SJCRH30 (cell line): ENCODE data around the gene WDSUB1. TPM values are rescaled to one million over a fixed set of nuclear protein-coding genes. Genes with fewer than 3 reads are reported as not detected.

Experiments used
- DNase-seq, 2 experiments: peaks; one replicate each; pipeline ENCODE4 v3.0.0-alpha.2; 2015 to 2020
- H3K27ac ChIP-seq: fragments of 250-450 bp; sonication (Bioruptor Pico); 2 replicates; pipeline ENCODE4 v1.5.1; 2020; ENCODE audit warnings: mild to moderate bottlenecking, moderate library complexity
- H3K27me3 ChIP-seq: fragments of 250-450 bp; sonication (Bioruptor Pico); 2 replicates; pipeline ENCODE4 v1.5.1; 2020; ENCODE audit warnings: mild to moderate bottlenecking, moderate library complexity
- H3K36me3 ChIP-seq: fragments of 250-450 bp; sonication (Bioruptor Pico); 2 replicates; pipeline ENCODE4 v1.5.1; 2020; ENCODE audit warnings: mild to moderate bottlenecking, moderate library complexity
- H3K4me1 ChIP-seq: fragments of 250-450 bp; sonication (Bioruptor Pico); 2 replicates; pipeline ENCODE4 v1.5.1; 2020; ENCODE audit warnings: mild to moderate bottlenecking, moderate library complexity
- H3K4me3 ChIP-seq: fragments of 250-450 bp; sonication (Bioruptor Pico); 2 replicates; pipeline ENCODE4 v1.5.1; 2020; ENCODE audit warnings: mild to moderate bottlenecking, moderate library complexity
- H3K9me3 ChIP-seq: fragments of 250-450 bp; sonication (Bioruptor Pico); replicated peaks from 2 replicates; pipeline ENCODE4 v1.5.1; 2020; ENCODE audit warnings: mild to moderate bottlenecking, moderate library complexity
- total RNA-seq: library from RNA; depleted of rRNA; stranded (reverse); fragments of >200 nt; shearing (Covaris generic); gene quantifications from 2 replicates; pipeline ENCODE4 v1.2.3, GENCODE V29; 2014

Gene WDSUB1
- total RNA-seq, 1 experiment from 2014 or later: 8.6 TPM

- peaks cover 8% of the 10 kb centered on the region for H3K36me3 ChIP-seq
- DNase-seq: no peak
These were observed 40.0 kb downstream of the WDSUB1 start for GRCh38 chr2:159246325-159246988.

DNA sequence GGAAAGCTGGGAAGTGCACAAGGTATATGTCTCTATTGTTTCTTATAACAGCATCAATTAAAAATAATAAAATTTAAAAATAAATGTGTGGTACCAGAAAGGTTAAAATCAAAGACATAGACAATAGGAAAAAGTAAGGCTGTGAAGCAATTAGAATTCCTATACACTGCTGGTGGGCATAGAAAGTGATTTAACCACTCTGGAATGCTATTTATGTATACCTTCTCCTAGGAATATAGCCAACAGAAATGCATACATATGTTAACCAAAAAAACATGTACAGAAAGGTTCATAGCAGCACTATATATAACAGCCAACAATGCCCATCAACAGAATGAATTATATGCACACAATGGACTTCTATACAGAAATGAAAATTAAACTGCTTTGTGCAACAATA, 43.0 kb downstream of the WDSUB1 start:
- DNase-seq: no peak
- no peaks in the 10 kb centered on the region for H3K27me3 ChIP-seq

More at GRCh38 chr2:159246325-159246988, 40.0 kb downstream of the WDSUB1 start:
- H3K4me1 ChIP-seq: peaks cover 7% of the 10 kb centered on the region; the same call in 1 of the 2 replicates
- H3K9me3 ChIP-seq: peaks cover 3% of the 10 kb centered on the region; the same call in 1 of the 2 replicates
- H3K4me3 ChIP-seq: no peak overlapping the region
- no peaks in the 10 kb centered on the region for H3K27me3 ChIP-seq
- no peak overlapping the region for H3K27ac ChIP-seq

GRCh38 chr2:159234868-159235267, 51.6 kb downstream of the WDSUB1 start:
- DNase-seq: no peak
- no peak overlapping the region for H3K27ac ChIP-seq
- H3K4me1 ChIP-seq: no peaks in the 10 kb centered on the region
- no peaks in the 10 kb centered on the region for H3K27me3 ChIP-seq
- H3K36me3 ChIP-seq: peaks cover 7% of the 10 kb centered on the region
- no peak overlapping the region for H3K4me3 ChIP-seq
- no peaks in the 10 kb centered on the region for H3K9me3 ChIP-seq

More for the DNA sequence above, 43.0 kb downstream of the WDSUB1 start:
- Histone ChIP-seq H3K4me3 (no peak overlapping the region), H3K4me1 (peaks cover 7% of the 10 kb centered on the region; the same call in 1 of the 2 replicates), H3K9me3 (peaks cover 3% of the 10 kb centered on the region; the same call in 1 of the 2 replicates), H3K27ac (no peak overlapping the region; the same call in 1 of the 2 replicates), H3K36me3 (peaks cover 8% of the 10 kb centered on the region)

GRCh38 chr2:159232456-159233170, 53.9 kb downstream of the WDSUB1 start:
- Histone ChIP-seq H3K27ac (no peak overlapping the region), H3K4me1 (no peaks in the 10 kb centered on the region), H3K36me3 (peaks cover 8% of the 10 kb centered on the region), H3K4me3 (no peak overlapping the region), H3K9me3 (no peaks in the 10 kb centered on the region), H3K27me3 (no peaks in the 10 kb centered on the region)
- DNase-seq: no peak

- no peaks in the 10 kb centered on the region; the same call in 1 of the 2 replicates for H3K4me1 ChIP-seq
- no peaks in the 10 kb centered on the region for H3K27me3 ChIP-seq
- no peaks in the 10 kb centered on the region for H3K9me3 ChIP-seq
- no peak for DNase-seq
- H3K36me3 ChIP-seq: peaks cover 8% of the 10 kb centered on the region
- H3K4me3 ChIP-seq: no peak overlapping the region
- no peak overlapping the region for H3K27ac ChIP-seq
These were observed 56.2 kb downstream of the WDSUB1 start for GRCh38 chr2:159230145-159230877.

DNA sequence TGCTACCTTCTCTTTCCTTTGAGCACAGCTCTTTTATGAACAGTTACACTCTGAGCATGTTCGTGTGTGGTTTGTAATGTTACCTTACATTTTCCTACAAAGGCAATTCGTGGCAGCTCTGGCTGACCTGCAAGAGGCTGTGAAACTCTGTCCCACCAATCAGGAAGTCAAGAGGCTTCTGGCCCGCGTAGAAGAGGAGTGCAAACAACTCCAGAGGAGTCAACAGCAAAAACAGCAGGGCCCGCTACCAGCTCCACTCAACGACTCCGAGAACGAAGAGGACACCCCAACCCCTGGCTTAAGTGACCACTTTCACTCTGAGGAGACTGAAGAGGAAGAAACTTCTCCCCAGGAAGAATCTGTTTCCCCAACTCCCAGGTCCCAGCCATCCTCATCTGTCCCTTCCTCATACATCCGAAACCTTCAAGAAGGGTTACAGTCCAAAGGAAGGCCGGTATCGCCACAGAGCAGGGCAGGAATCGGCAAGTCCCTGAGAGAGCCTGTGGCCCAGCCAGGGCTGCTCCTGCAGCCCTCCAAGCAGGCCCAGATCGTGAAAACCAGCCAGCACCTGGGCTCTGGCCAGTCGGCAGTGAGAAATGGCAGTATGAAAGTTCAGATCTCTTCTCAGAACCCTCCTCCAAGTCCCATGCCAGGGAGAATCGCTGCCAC, 56.9 kb downstream of the WDSUB1 start:
- no peak overlapping the region for H3K27ac ChIP-seq
- no peaks in the 10 kb centered on the region; the same call in 1 of the 2 replicates for H3K4me1 ChIP-seq
- no peak for DNase-seq
- peaks cover 8% of the 10 kb centered on the region; the same call in 1 of the 2 replicates for H3K36me3 ChIP-seq
- no peaks in the 10 kb centered on the region for H3K9me3 ChIP-seq
- no peak overlapping the region for H3K4me3 ChIP-seq
- H3K27me3 ChIP-seq: no peaks in the 10 kb centered on the region

DNA sequence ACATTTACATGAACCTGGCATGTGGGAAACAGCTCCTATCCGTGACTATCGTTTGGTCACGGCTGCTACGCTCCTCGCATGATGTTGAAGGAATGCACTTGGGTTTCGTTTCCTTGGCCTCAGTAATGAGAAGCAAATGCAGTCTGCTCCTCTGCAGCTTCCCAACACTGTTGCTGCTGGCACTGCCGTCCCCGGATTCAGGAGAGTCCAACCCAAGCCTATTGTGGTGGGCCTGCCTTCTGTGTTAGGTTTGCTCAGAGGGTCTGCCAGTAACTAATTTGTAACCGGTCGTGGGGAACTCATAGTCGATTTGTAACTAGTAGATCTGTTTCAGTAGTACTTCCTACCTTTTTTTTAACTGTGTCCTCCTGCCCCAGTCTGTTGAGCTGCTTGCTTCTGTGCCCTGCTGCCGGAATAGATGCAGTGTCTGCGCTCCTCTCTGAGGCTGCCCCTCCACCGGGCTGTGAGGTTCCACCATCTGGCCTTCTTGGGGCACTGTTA, 58.4 kb downstream of the WDSUB1 start:
- no peaks in the 10 kb centered on the region for H3K9me3 ChIP-seq
- no peak for DNase-seq
- H3K36me3 ChIP-seq: peaks cover 8% of the 10 kb centered on the region; the same call in 1 of the 2 replicates
- H3K27ac ChIP-seq: no peak overlapping the region
- H3K4me3 ChIP-seq: no peak overlapping the region
- no peaks in the 10 kb centered on the region for H3K27me3 ChIP-seq
- H3K4me1 ChIP-seq: no peaks in the 10 kb centered on the region; the same call in 1 of the 2 replicates

- peaks cover 8% of the 10 kb centered on the region; the same call in 1 of the 2 replicates for H3K36me3 ChIP-seq
- H3K27ac ChIP-seq: no peak overlapping the region
- no peak for DNase-seq
- no peaks in the 10 kb centered on the region for H3K27me3 ChIP-seq
- no peak overlapping the region for H3K4me3 ChIP-seq
- no peaks in the 10 kb centered on the region; the same call in 1 of the 2 replicates for H3K4me1 ChIP-seq
- H3K9me3 ChIP-seq: no peaks in the 10 kb centered on the region
These were observed 59.0 kb downstream of the WDSUB1 start for GRCh38 chr2:159227467-159227866.

GRCh38 chr2:159226608-159227385, 59.7 kb downstream of the WDSUB1 start:
- Histone ChIP-seq H3K36me3 (peaks cover 8% of the 10 kb centered on the region; the same call in 1 of the 2 replicates), H3K27me3 (no peaks in the 10 kb centered on the region), H3K4me3 (no peak overlapping the region), H3K9me3 (no peaks in the 10 kb centered on the region), H3K4me1 (no peaks in the 10 kb centered on the region; the same call in 1 of the 2 replicates), H3K27ac (no peak overlapping the region)
- DNase-seq: no peak

DNA sequence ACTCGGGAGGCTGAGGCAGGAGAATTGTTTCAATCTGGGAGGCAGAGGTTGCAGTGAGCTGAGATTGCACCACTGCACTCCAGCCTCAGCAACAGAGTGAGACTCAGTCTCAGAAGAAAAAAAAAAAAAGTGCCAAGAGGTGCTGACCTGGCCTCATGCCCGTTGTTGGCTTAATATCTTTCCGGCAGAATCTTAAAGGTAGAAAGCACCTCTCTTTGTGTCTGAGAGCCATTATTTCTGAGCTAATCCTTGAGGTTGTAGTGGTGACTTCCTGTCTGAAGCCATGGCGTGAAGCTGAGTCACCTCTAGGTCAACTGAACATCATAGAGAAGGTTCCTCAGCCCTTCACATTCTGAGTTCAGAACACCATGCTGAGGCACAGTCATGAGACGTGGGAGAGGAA, 60.4 kb downstream of the WDSUB1 start:
- peaks cover 8% of the 10 kb centered on the region; the same call in 1 of the 2 replicates for H3K36me3 ChIP-seq
- no peaks in the 10 kb centered on the region for H3K9me3 ChIP-seq
- no peaks in the 10 kb centered on the region for H3K27me3 ChIP-seq
- no peak overlapping the region for H3K4me3 ChIP-seq
- H3K4me1 ChIP-seq: no peaks in the 10 kb centered on the region; the same call in 1 of the 2 replicates
- no peak for DNase-seq
- H3K27ac ChIP-seq: no peak overlapping the region

GRCh38 chr2:159225025-159226016, 61.2 kb downstream of the WDSUB1 start:
- Histone ChIP-seq H3K36me3 (peaks cover 5% of the 10 kb centered on the region; the same call in 1 of the 2 replicates), H3K27me3 (no peaks in the 10 kb centered on the region), H3K9me3 (no peaks in the 10 kb centered on the region), H3K4me1 (no peaks in the 10 kb centered on the region; the same call in 1 of the 2 replicates), H3K4me3 (no peak overlapping the region), H3K27ac (no peak overlapping the region)
- no peak for DNase-seq

DNA sequence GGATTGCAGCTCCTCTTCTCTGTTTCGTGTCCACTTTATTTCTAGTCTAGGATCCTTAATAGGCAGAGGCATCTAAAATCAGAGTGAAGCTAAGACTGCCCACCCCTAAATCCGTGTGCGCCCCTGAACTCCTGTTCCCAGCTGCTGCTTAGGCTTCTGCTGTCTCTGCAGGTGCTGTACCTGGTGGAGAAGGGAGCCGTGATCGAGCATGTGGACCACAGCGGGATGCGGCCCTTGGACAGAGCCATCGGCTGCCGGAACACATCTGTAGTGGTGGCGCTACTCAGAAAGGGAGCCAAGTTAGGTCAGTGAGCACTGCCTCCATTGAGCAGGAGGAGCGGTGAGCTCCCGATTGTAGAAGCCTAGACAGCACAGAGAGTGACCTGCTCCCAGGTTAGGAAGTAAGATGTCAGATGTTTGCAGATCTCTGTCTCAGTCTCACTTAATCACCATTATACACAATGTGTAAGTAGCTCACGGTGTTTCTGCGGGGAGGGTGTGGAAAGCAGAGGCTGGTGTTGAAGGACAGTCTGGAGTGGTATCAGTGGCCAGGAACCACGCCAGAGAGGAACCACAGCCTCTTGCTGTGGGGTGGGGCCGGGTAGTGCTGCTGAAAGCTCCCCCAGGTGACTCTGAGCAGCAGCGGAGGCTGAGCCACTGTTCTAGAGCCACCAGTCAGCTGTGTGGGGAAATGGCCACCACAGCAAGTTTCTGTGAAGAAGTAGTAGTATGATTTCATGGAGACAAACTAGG, 62.3 kb downstream of the WDSUB1 start:
- H3K9me3 ChIP-seq: no peaks in the 10 kb centered on the region
- DNase-seq: no peak
- H3K36me3 ChIP-seq: no peaks in the 10 kb centered on the region
- no peaks in the 10 kb centered on the region; the same call in 1 of the 2 replicates for H3K4me1 ChIP-seq
- no peak overlapping the region for H3K27ac ChIP-seq
- H3K27me3 ChIP-seq: no peaks in the 10 kb centered on the region
- H3K4me3 ChIP-seq: no peak overlapping the region
